GM21360 (cell line): ENCODE measurements around the gene TMEM240.
"Not testable (repeated sequence)": the region's sequence is repeated elsewhere in the genome, so short reads cannot be mapped to it uniquely, and the experiment has no call there.

ENCODE experiments used
- ATAC-seq: cut with Tn5 transposase; IDR thresholded peaks from one replicate; pipeline ENCODE4 v1.9.1; 2021; ENCODE audit warnings: mild to moderate bottlenecking, moderate library complexity; ENCODE audit not compliant: unreplicated experiment

TMEM240 gene

GRCh38 chr1:1541956-1542765 is 1.7 kb upstream of the TMEM240 start:
- no peak for ATAC-seq

GRCh38 chr1:1540818-1541628 is 599 bp upstream of the TMEM240 start:
- ATAC-seq: no peak

- no peak for ATAC-seq
Observed at GRCh38 chr1:1539310-1540089, 924 bp downstream of the TMEM240 start.

GRCh38 chr1:1538989-1539309 is 1.5 kb downstream of the TMEM240 start:
- no peak for ATAC-seq

- no peak for ATAC-seq
Observed at GRCh38 chr1:1538334-1538733, 2.1 kb downstream of the TMEM240 start.

GRCh38 chr1:1537626-1538250 is 2.7 kb downstream of the TMEM240 start:
- no peak for ATAC-seq

- ATAC-seq: no peak
Observed at GRCh38 chr1:1536938-1537546, 3.4 kb downstream of the TMEM240 start.

- ATAC-seq: no peak
Observed at GRCh38 chr1:1536019-1536937, 4.1 kb downstream of the TMEM240 start.

- no peak for ATAC-seq
Observed at GRCh38 chr1:1535201-1536018, 5.0 kb downstream of the TMEM240 start.

GRCh38 chr1:1534401-1535154 is 5.8 kb downstream of the TMEM240 start:
- ATAC-seq: no peak

- not testable (repeated sequence) for ATAC-seq
Observed at GRCh38 chr1:1533894-1534291, 6.5 kb downstream of the TMEM240 start.

GRCh38 chr1:1533176-1533893 is 7.1 kb downstream of the TMEM240 start:
- not testable (repeated sequence) for ATAC-seq

- no peak for ATAC-seq
Observed at GRCh38 chr1:1531947-1532346, 8.5 kb downstream of the TMEM240 start.

GRCh38 chr1:1529936-1530335 is 10.5 kb downstream of the TMEM240 start:
- ATAC-seq: no peak

- no peak for ATAC-seq
Observed at GRCh38 chr1:1529321-1529720, 11.1 kb downstream of the TMEM240 start.

GRCh38 chr1:1528301-1529267 is 11.8 kb downstream of the TMEM240 start:
- ATAC-seq: no peak
